Pancreas (tissue), 10 donors: ENCODE data around the gene CROCC2. TPM values are rescaled to one million over a fixed set of nuclear protein-coding genes. Genes with fewer than 3 reads are reported as not detected.

ENCODE experiments used
- ATAC-seq, 4 donors: fragments of 200-7000 bp; cut with Tn5 transposase; one replicate each; pipeline versions ENCODE4 v1.8.0 to v1.9.1; 2020; ENCODE audit warnings: mild to moderate bottlenecking in 4 of 4, moderate library complexity in 4 of 4
- DNase-seq, 6 donors: peaks; one replicate each; pipeline ENCODE4 v3.0.0-alpha.2; 2020
- FAIRE-seq: peaks from 2 replicates; lab custom pipeline; 2012; peaks lifted over from hg19 to GRCh38; lab: Jason Lieb, UNC
- H3K27ac ChIP-seq, 4 donors: fragments of 200-600 bp; sonication (generic); 1 replicate in 3 of 4; 2 replicates in 1 of 4; pipeline versions ENCODE4 v1.5.0 to v1.8.0; 2020
- H3K27me3 ChIP-seq, 4 donors: fragments of 200-600 bp; one replicate each; pipeline ENCODE4 v1.8.0; 2021
- H3K36me3 ChIP-seq, 3 donors: fragments of 200-600 bp; sonication (generic) in 1 of 3; one replicate each; pipeline versions ENCODE4 v1.5.0 to v1.8.0; 2020 to 2021
- H3K4me1 ChIP-seq, 3 donors: fragments of 200-600 bp; one replicate each; pipeline ENCODE4 v1.8.0; 2021
- H3K4me3 ChIP-seq, 4 donors: fragments of 200-600 bp; sonication (generic) in 2 of 4; one replicate each; pipeline versions ENCODE4 v1.5.0 to v1.8.0; 2020 to 2021
- H3K9me3 ChIP-seq, 4 donors: fragments of 200-600 bp; one replicate each; pipeline ENCODE4 v1.8.0; 2021
- CTCF ChIP-seq, 4 donors: fragments of 200-600 bp; sonication (generic) in 3 of 4; IDR thresholded peaks; one replicate each; pipeline versions ENCODE4 v1.5.0 to v1.8.0; 2021; ENCODE audit warnings: antibody characterized with exemption in 4 of 4
- WGBS, 2 donors: extraction: QIAGEN DNeasy Blood & Tissue Kit; methylation state at CpG; one replicate each; pipeline ENCODE4 v1.1.7; 2013; 5-methylcytosine and 5-hydroxymethylcytosine counted together
- intact Hi-C, 3 donors: fragments of 100-400 bp; cut with DNase I; formaldehyde crosslinking; loops; one replicate each; pipeline versions ENCODE4 v1.11.1 to v1.14.2; 2022
- polyA plus RNA-seq, 2 donors: library from polyadenylated mRNA; stranded (reverse); fragments of 200-250 nt; gene quantifications; one replicate each; pipeline ENCODE4 v1.2.3, GENCODE V29; 2013
- total RNA-seq, 6 donors: library from RNA; stranded (reverse); fragmentation: NEBNext Ultra II Directional in 4 of 6; extraction: Animal tissue kit (Norgen Biotek cat#: 25700) in 4 of 6; gene quantifications; one replicate each; pipeline versions ENCODE4 v1.2.1 to v1.2.4, GENCODE V29; 2021 to 2023
- donor health status: healthy with polysubstance abuse.
- donor health status: DM: no; HTN: no; CAD: no; lungs with moderate emphysema.
- donor health status: DM: no; HTN: no; CAD: no.
- donor health status: control.
- donor health status: control.
- donor health status: Bipolar disorder and iron deficiency.
- donor health status: DM: yes; HTN: yes; CAD: no.
- donor health status: DM: no; HTN: no; CAD: no.
- donor health status: DM: no; HTN: no; CAD: no.
- donor health status: DM: yes; HTN: yes; CAD: no.

Gene CROCC2
- total and polyA plus RNA-seq, 8 donors = 0.04 to 0.05 (median 0.04) TPM; not detected in 5

GRCh38 chr2:240987588-240987987 is 81.5 kb downstream of the CROCC2 start:
- ATAC-seq (no peak), DNase-seq (peak in 4 of 6 donors; percentile 21 to 51 (median 36)), FAIRE-seq (no peak)
- Histone ChIP-seq H3K27me3 (no peaks in the 10 kb centered on the region), H3K36me3 (no peaks in the 10 kb centered on the region), H3K4me3 (no peak overlapping the region), H3K9me3 (no peaks in the 10 kb centered on the region), H3K4me1 (peaks cover 0 to 11% (median 0%) of the 10 kb centered on the region in 3 donors), H3K27ac (peak overlapping the region in 2 of 4 donors; percentile 2 to 64)
- intact Hi-C loops = no loop called here
- no peak for TF ChIP-seq CTCF (IDR thresholded peaks at IDR 0.05)
- WGBS, 2 donors = 69 to 73% methylated on average over 6 of the region's 6 CpGs

- no peaks in the 10 kb centered on the region for H3K9me3 ChIP-seq
- no peak overlapping the region for H3K27ac ChIP-seq
- WGBS, 2 donors = 91 to 93% methylated on average over 3 of the region's 3 CpGs
- peak in 2 of 6 donors; percentile 7 to 14 for DNase-seq
- ATAC-seq = no peak
- no peaks in the 10 kb centered on the region for H3K36me3 ChIP-seq
- TF ChIP-seq CTCF (IDR thresholded peaks at IDR 0.05) = no peak
- H3K4me3 ChIP-seq = no peak overlapping the region
- no peaks in the 10 kb centered on the region for H3K27me3 ChIP-seq
- intact Hi-C loops = no loop called here
- H3K4me1 ChIP-seq = peaks cover 0 to 11% (median 0%) of the 10 kb centered on the region in 3 donors
- FAIRE-seq = no peak
These were observed 82.0 kb downstream of the CROCC2 start for GRCh38 chr2:240988146-240988545.

GRCh38 chr2:240988571-240989271 is 82.6 kb downstream of the CROCC2 start:
- no peaks in the 10 kb centered on the region for H3K27me3 ChIP-seq
- WGBS, 2 donors = 83 to 85% methylated on average over 6 of the region's 6 CpGs
- no peak overlapping the region for H3K4me3 ChIP-seq
- no peaks in the 10 kb centered on the region for H3K36me3 ChIP-seq
- intact Hi-C loops = no loop called here
- peaks cover 0 to 11% (median 0%) of the 10 kb centered on the region in 3 donors for H3K4me1 ChIP-seq
- DNase-seq (peak in 5 of 6 donors; percentile 8 to 50 (median 20)), FAIRE-seq (no peak), ATAC-seq (no peak)
- no peak overlapping the region for H3K27ac ChIP-seq
- no peaks in the 10 kb centered on the region for H3K9me3 ChIP-seq
- TF ChIP-seq CTCF (IDR thresholded peaks at IDR 0.05) = no peak

GRCh38 chr2:240989451-240990265 is 83.5 kb downstream of the CROCC2 start:
- H3K4me1 ChIP-seq = peaks cover 0 to 11% (median 5%) of the 10 kb centered on the region in 3 donors
- H3K27ac ChIP-seq = no peak overlapping the region
- peak in 1 of 4 donors; percentile 8 for TF ChIP-seq CTCF (IDR thresholded peaks at IDR 0.05)
- no peaks in the 10 kb centered on the region for H3K27me3 ChIP-seq
- intact Hi-C loops = no loop called here
- ATAC-seq (peak in 1 of 4 donors; percentile 21), FAIRE-seq (no peak), DNase-seq (peak in 5 of 6 donors; percentile 20 to 58 (median 34))
- no peaks in the 10 kb centered on the region for H3K36me3 ChIP-seq
- WGBS, 2 donors = 76 to 79% methylated on average over 17 of the region's 17 CpGs
- H3K4me3 ChIP-seq = no peak overlapping the region
- H3K9me3 ChIP-seq = no peaks in the 10 kb centered on the region
